Measurements from ENCODE around the gene PTN.

DNA sequence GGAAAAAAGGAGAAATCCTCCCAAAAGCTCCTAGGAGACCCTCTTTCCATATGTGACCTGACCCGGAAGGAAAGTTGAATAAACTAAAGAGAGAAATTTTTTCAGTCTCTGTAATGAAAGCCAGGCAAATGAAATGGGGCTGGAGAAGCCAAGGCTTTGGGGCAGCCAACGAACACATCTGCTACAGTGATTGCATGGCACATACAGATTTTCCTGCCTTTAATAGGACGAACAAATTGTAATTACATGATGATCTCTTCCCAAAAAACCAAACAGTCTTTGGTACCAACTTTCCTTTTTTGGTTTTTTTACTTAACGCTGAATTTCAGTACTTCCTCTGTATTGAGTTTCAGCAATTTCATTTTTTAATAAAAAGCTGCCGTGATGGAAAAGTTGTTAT, 23.5 kb upstream of the PTN start:
- TF ChIP-seq, protein P1, sequence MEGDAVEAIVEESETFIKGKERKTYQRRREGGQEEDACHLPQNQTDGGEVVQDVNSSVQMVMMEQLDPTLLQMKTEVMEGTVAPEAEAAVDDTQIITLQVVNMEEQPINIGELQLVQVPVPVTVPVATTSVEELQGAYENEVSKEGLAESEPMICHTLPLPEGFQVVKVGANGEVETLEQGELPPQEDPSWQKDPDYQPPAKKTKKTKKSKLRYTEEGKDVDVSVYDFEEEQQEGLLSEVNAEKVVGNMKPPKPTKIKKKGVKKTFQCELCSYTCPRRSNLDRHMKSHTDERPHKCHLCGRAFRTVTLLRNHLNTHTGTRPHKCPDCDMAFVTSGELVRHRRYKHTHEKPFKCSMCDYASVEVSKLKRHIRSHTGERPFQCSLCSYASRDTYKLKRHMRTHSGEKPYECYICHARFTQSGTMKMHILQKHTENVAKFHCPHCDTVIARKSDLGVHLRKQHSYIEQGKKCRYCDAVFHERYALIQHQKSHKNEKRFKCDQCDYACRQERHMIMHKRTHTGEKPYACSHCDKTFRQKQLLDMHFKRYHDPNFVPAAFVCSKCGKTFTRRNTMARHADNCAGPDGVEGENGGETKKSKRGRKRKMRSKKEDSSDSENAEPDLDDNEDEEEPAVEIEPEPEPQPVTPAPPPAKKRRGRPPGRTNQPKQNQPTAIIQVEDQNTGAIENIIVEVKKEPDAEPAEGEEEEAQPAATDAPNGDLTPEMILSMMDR (IDR thresholded peaks at IDR 0.05; ENCODE audit: insufficient read depth, low read length, poor library complexity, severe bottlenecking): no peak
- no peak for TF ChIP-seq EZH2phosphoT487 (conservative IDR thresholded peaks at IDR 0.05; ENCODE audit: low read length)

Measured in SU-DHL-6 (cell line).